NCI-H345 (cell line): ENCODE data around the gene HOXD8.
A peak's percentile ranks its signal among the peaks of the same experiment; 100 is the strongest.

Source experiments
- DNase-seq: peaks from one replicate; lab custom pipeline; 2025; lab: John Stamatoyannopoulos, UW

Gene HOXD8

GRCh38 chr2:176130957-176131847, 1.7 kb downstream of the HOXD8 start:
- no peak for DNase-seq

GRCh38 chr2:176131848-176132158, 2.3 kb downstream of the HOXD8 start:
- no peak for DNase-seq

- no peak for DNase-seq
Measured at GRCh38 chr2:176132205-176133171, 3.0 kb downstream of the HOXD8 start.

GRCh38 chr2:176133389-176133788, 3.9 kb downstream of the HOXD8 start:
- no peak for DNase-seq

GRCh38 chr2:176134035-176134434, 4.5 kb downstream of the HOXD8 start:
- no peak for DNase-seq

GRCh38 chr2:176135035-176135440, 5.5 kb downstream of the HOXD8 start:
- DNase-seq: peak; percentile 19

- DNase-seq: no peak
Measured at GRCh38 chr2:176136374-176137251, 7.1 kb downstream of the HOXD8 start.

GRCh38 chr2:176137252-176137580, 7.7 kb downstream of the HOXD8 start:
- no peak for DNase-seq

- DNase-seq: no peak
Measured at GRCh38 chr2:176137906-176138305, 8.4 kb downstream of the HOXD8 start.

GRCh38 chr2:176138526-176138922, 9.0 kb downstream of the HOXD8 start:
- no peak for DNase-seq

- no peak for DNase-seq
Measured at GRCh38 chr2:176138923-176139660, 9.6 kb downstream of the HOXD8 start.

GRCh38 chr2:176139661-176140512, 10.4 kb downstream of the HOXD8 start:
- no peak for DNase-seq

- peak; percentile 81 for DNase-seq
Measured at GRCh38 chr2:176140513-176141317, 11.2 kb downstream of the HOXD8 start.

GRCh38 chr2:176142281-176142680, 12.8 kb downstream of the HOXD8 start:
- no peak for DNase-seq

- DNase-seq: no peak
Measured at GRCh38 chr2:176145085-176145969, 15.8 kb downstream of the HOXD8 start.

- no peak for DNase-seq
Measured at GRCh38 chr2:176146101-176146500, 16.6 kb downstream of the HOXD8 start.

GRCh38 chr2:176146645-176147044, 17.1 kb downstream of the HOXD8 start:
- no peak for DNase-seq

GRCh38 chr2:176147210-176147799, 17.8 kb downstream of the HOXD8 start:
- no peak for DNase-seq
